GM21367 (cell line): ENCODE results near the gene ADAM8.

ENCODE experiments used
- ATAC-seq: cut with Tn5 transposase; IDR thresholded peaks from one replicate; pipeline ENCODE4 v1.9.1; 2021; ENCODE audit not compliant: unreplicated experiment

Gene ADAM8

GRCh38 chr10:133309100-133309719 is 32.5 kb upstream of the ADAM8 start:
- peak; percentile 60 for ATAC-seq

- ATAC-seq = peak; percentile 67
Measured at GRCh38 chr10:133308421-133309099, 31.9 kb upstream of the ADAM8 start, which contains the start of the genes TUBGCP2 and ZNF511. Gene TUBGCP2, minus strand, starts transcription at chr10:133308872. Its CDS starts 5,931 bp downstream, at chr10:133302941. Gene ZNF511, plus strand, starts transcription at chr10:133308914. Its CDS starts 30 bp downstream, at chr10:133308944.

- ATAC-seq = peak; percentile 49
Measured at GRCh38 chr10:133307776-133308420, 31.2 kb upstream of the ADAM8 start.

- ATAC-seq = no peak
Measured at GRCh38 chr10:133306941-133307379, 30.3 kb upstream of the ADAM8 start.

- no peak for ATAC-seq
Measured at GRCh38 chr10:133306097-133306476, 29.4 kb upstream of the ADAM8 start.

- ATAC-seq = no peak
Measured at GRCh38 chr10:133303206-133303605, 26.5 kb upstream of the ADAM8 start.

GRCh38 chr10:133302230-133302629 is 25.6 kb upstream of the ADAM8 start:
- ATAC-seq = no peak

GRCh38 chr10:133299738-133300137 is 23.1 kb upstream of the ADAM8 start:
- ATAC-seq = no peak

GRCh38 chr10:133299224-133299623 is 22.6 kb upstream of the ADAM8 start:
- no peak for ATAC-seq

GRCh38 chr10:133298466-133298865 is 21.8 kb upstream of the ADAM8 start:
- no peak for ATAC-seq

GRCh38 chr10:133297504-133297903 is 20.8 kb upstream of the ADAM8 start:
- no peak for ATAC-seq

- no peak for ATAC-seq
Measured at GRCh38 chr10:133295426-133296320, 19.0 kb upstream of the ADAM8 start.

GRCh38 chr10:133294189-133294588 is 17.5 kb upstream of the ADAM8 start:
- ATAC-seq = no peak

- ATAC-seq = no peak
Measured at GRCh38 chr10:133293810-133294119, 17.1 kb upstream of the ADAM8 start.

- ATAC-seq = no peak
Measured at GRCh38 chr10:133292919-133293809, 16.5 kb upstream of the ADAM8 start.

GRCh38 chr10:133289761-133290160 is 13.1 kb upstream of the ADAM8 start:
- no peak for ATAC-seq

- ATAC-seq = no peak
Measured at GRCh38 chr10:133287832-133288500, 11.3 kb upstream of the ADAM8 start.

- no peak for ATAC-seq
Measured at GRCh38 chr10:133286366-133286765, 9.7 kb upstream of the ADAM8 start.

- ATAC-seq = no peak
Measured at GRCh38 chr10:133285217-133285616, 8.5 kb upstream of the ADAM8 start.

- no peak for ATAC-seq
Measured at GRCh38 chr10:133283931-133284330, 7.3 kb upstream of the ADAM8 start.
